ENCODE data around the gene PRKAG2. TPM values are rescaled to one million over a fixed set of nuclear protein-coding genes. Genes with fewer than 3 reads are reported as not detected.

Gene PRKAG2
- total and polyA plus RNA-seq, 10 donors = 15.8 to 50.9 (median 32.8) TPM

- intact Hi-C loops (cut with DNase I; ENCODE audit: low total_unique reads) = no loop called here
- DNase-seq = no peak
- H3K27me3 ChIP-seq (replicated peaks in 1 of 7) = no peaks in the 10 kb centered on the region
- H3K36me3 ChIP-seq = peaks cover 0 to 36% (median 0%) of the 10 kb centered on the region in 6 donors
- no peaks in the 10 kb centered on the region for H3K9me3 ChIP-seq
- no peak overlapping the region for H3K27ac ChIP-seq
- H3K4me3 ChIP-seq = no peak overlapping the region
- WGBS, 5 donors = 78 to 97% (median 91%) methylated on average over 5 of the region's 5 CpGs
- TF ChIP-seq POLR2A (IDR thresholded peaks at IDR 0.05) = no peak
- no peak for TF ChIP-seq CTCF (IDR thresholded peaks at IDR 0.05 in 8 of 11, conservative IDR thresholded peaks at IDR 0.05 in 3 of 11)
- TF ChIP-seq POLR2AphosphoS5 (IDR thresholded peaks at IDR 0.05) = no peak
- peaks cover 0 to 24% (median 15%) of the 10 kb centered on the region in 6 donors for H3K4me1 ChIP-seq
These were observed 255.0 kb downstream of the PRKAG2 start for GRCh38 chr7:151621961-151622360.

GRCh38 chr7:151616443-151617213 lies 260.3 kb downstream of the PRKAG2 start:
- no peaks in the 10 kb centered on the region for H3K4me1 ChIP-seq
- TF ChIP-seq POLR2AphosphoS5 (IDR thresholded peaks at IDR 0.05) = no peak
- TF ChIP-seq CTCF (IDR thresholded peaks at IDR 0.05 in 8 of 11, conservative IDR thresholded peaks at IDR 0.05 in 3 of 11) = no peak
- no peak for TF ChIP-seq POLR2A (IDR thresholded peaks at IDR 0.05)
- H3K4me3 ChIP-seq = no peak overlapping the region
- intact Hi-C loops (cut with DNase I; ENCODE audit: low total_unique reads) = no loop called here
- WGBS, 5 donors = 81 to 88% (median 86%) methylated on average over 19 of the region's 19 CpGs
- no peak overlapping the region for H3K27ac ChIP-seq
- no peaks in the 10 kb centered on the region for H3K9me3 ChIP-seq
- no peaks in the 10 kb centered on the region for H3K27me3 ChIP-seq (replicated peaks in 1 of 7)
- peaks cover 0 to 50% (median 0%) of the 10 kb centered on the region in 6 donors for H3K36me3 ChIP-seq
- no peak for DNase-seq

GRCh38 chr7:151615784-151616183 lies 261.1 kb downstream of the PRKAG2 start:
- Histone ChIP-seq H3K9me3 (no peaks in the 10 kb centered on the region), H3K27me3 (replicated peaks in 1 of 7) (no peaks in the 10 kb centered on the region), H3K4me3 (no peak overlapping the region), H3K4me1 (no peaks in the 10 kb centered on the region), H3K27ac (no peak overlapping the region), H3K36me3 (peaks cover 0 to 57% (median 0%) of the 10 kb centered on the region in 6 donors)
- intact Hi-C loops (cut with DNase I; ENCODE audit: low total_unique reads) = no loop called here
- TF ChIP-seq POLR2AphosphoS5 (IDR thresholded peaks at IDR 0.05) (no peak), POLR2A (IDR thresholded peaks at IDR 0.05) (no peak), CTCF (IDR thresholded peaks at IDR 0.05 in 8 of 11, conservative IDR thresholded peaks at IDR 0.05 in 3 of 11) (no peak)
- WGBS, 5 donors = 85 to 96% (median 92%) methylated on average over 4 of the region's 4 CpGs
- no peak for DNase-seq

- Histone ChIP-seq H3K9me3 (no peaks in the 10 kb centered on the region), H3K4me1 (no peaks in the 10 kb centered on the region), H3K27me3 (replicated peaks in 1 of 7) (no peaks in the 10 kb centered on the region), H3K4me3 (no peak overlapping the region), H3K27ac (no peak overlapping the region), H3K36me3 (peaks cover 0 to 58% (median 0%) of the 10 kb centered on the region in 6 donors)
- intact Hi-C loops (cut with DNase I; ENCODE audit: low total_unique reads) = no loop called here
- WGBS, 5 donors = 92 to 98% (median 97%) methylated on average over 3 of the region's 3 CpGs
- DNase-seq = no peak
- TF ChIP-seq POLR2AphosphoS5 (IDR thresholded peaks at IDR 0.05) = no peak
- TF ChIP-seq POLR2A (IDR thresholded peaks at IDR 0.05) = no peak
- TF ChIP-seq CTCF (IDR thresholded peaks at IDR 0.05 in 8 of 11, conservative IDR thresholded peaks at IDR 0.05 in 3 of 11) = no peak
These were observed 261.9 kb downstream of the PRKAG2 start for GRCh38 chr7:151615058-151615457.
